GM12878 (cell line): ENCODE measurements around the gene WWOX. TPM values are rescaled to one million over a fixed set of nuclear protein-coding genes. Genes with fewer than 3 reads are reported as not detected.

ENCODE experiments used
- ATAC-seq: fragments of 200-7000 bp; cut with Tn5 transposase; 3 replicates; pipeline ENCODE4 v1.9.1; 2020; ENCODE audit warnings: mild to moderate bottlenecking, moderate library complexity
- BruUV-seq: library from RNA; stranded (reverse); fragments of 400-500 nt; replicated peaks from 2 replicates; lab custom pipeline; 2021; lab: Mats Ljungman, UMichigan
- CTCF ChIA-PET: fragments of 300-600 bp; sonication (Branson Sonifier 250); formaldehyde crosslinking; extraction: SDS; loops from one replicate; lab custom pipeline; 2021; ENCODE audit warnings: inconsistent platforms; lab: Yijun Ruan, JAX
- POLR2A ChIA-PET: fragments of 350-600 bp; formaldehyde crosslinking; extraction: SDS; loops from one replicate; lab custom pipeline; 2021; ENCODE audit warnings: inconsistent platforms; lab: Charles Lee
- RAD21 ChIA-PET: fragments of 300-600 bp; sonication (Branson Sonifier 250); formaldehyde crosslinking; loops from one replicate; lab custom pipeline; 2023; ENCODE audit warnings: antibody characterized with exemption; ENCODE audit not compliant: unreplicated experiment; lab: Charles Lee
- SMC1A ChIA-PET: fragments of 300-600 bp; sonication (Branson Sonifier 250); formaldehyde crosslinking; loops from one replicate; lab custom pipeline; 2023; ENCODE audit not compliant: unreplicated experiment, uncharacterized antibody; lab: Charles Lee
- DNase-seq: peaks from one replicate; pipeline ENCODE4 v3.0.0-alpha.2; 2011; ENCODE audit warnings: low read depth, low spot score
- FAIRE-seq: peaks from 3 replicates; lab custom pipeline; 2011; peaks lifted over from hg19 to GRCh38; lab: Jason Lieb, UNC
- H2AFZ ChIP-seq: 2 replicates; pipeline ENCODE4 v1.6.0; 2011; ENCODE audit warnings: low read depth, low read length, control low read depth; ENCODE audit not compliant: control insufficient read depth
- H3K27ac ChIP-seq: 2 replicates; pipeline ENCODE4 v1.5.1; 2011; ENCODE audit warnings: control low read depth; ENCODE audit not compliant: control insufficient read depth, insufficient read depth
- H3K27me3 ChIP-seq, 2 experiments: replicated peaks in 1 of 2; 2 replicates each; pipeline versions ENCODE4 v1.6.0 to v1.6.1; 2011; ENCODE audit warnings: low read length in 1 of 2; ENCODE audit not compliant: control insufficient read depth in 2 of 2, insufficient read depth in 2 of 2
- H3K36me3 ChIP-seq, 2 experiments: 2 replicates each; pipeline ENCODE4 v1.5.1; 2011; ENCODE audit warnings: low read length in 1 of 2; ENCODE audit not compliant: control insufficient read depth in 2 of 2, insufficient read depth in 2 of 2
- H3K4me1 ChIP-seq: 2 replicates; pipeline ENCODE4 v1.6.1; 2011; ENCODE audit warnings: mild to moderate bottlenecking, low read length, moderate library complexity, mixed read lengths; ENCODE audit not compliant: control insufficient read depth, insufficient read depth
- H3K4me2 ChIP-seq: 2 replicates; pipeline ENCODE4 v1.6.0; 2011; ENCODE audit warnings: control low read depth; ENCODE audit not compliant: control insufficient read depth, insufficient read depth
- H3K4me3 ChIP-seq: fragments of 200-600 bp; sonication (generic); 2 replicates; pipeline ENCODE4 v1.5.1; 2016
- H3K79me2 ChIP-seq: 2 replicates; pipeline ENCODE4 v1.6.0; 2011; ENCODE audit warnings: low read length; ENCODE audit not compliant: control insufficient read depth, insufficient read depth
- H3K9ac ChIP-seq: 2 replicates; pipeline ENCODE4 v1.8.0; 2011; ENCODE audit warnings: low read length, control low read depth, mixed read lengths; ENCODE audit not compliant: control insufficient read depth, insufficient read depth
- H3K9me3 ChIP-seq: replicated peaks from 3 replicates; pipeline ENCODE4 v1.5.1; 2011; ENCODE audit warnings: mild to moderate bottlenecking, low read length; ENCODE audit not compliant: control insufficient read depth, insufficient read depth
- H4K20me1 ChIP-seq: 2 replicates; pipeline ENCODE4 v1.6.0; 2011; ENCODE audit not compliant: control insufficient read depth, insufficient read depth
- ATF2 ChIP-seq: IDR thresholded peaks from 2 replicates; pipeline ENCODE4 v1.6.1; 2012; ENCODE audit warnings: low read length, inconsistent platforms
- HDGF ChIP-seq: fragments of 450-650 bp; IDR thresholded peaks from 2 replicates; pipeline ENCODE4 v1.6.1; 2016; ENCODE audit warnings: antibody characterized with exemption
- MLLT1 ChIP-seq: fragments of 450-650 bp; IDR thresholded peaks from 2 replicates; pipeline ENCODE4 v1.6.1; 2016; ENCODE audit warnings: mild to moderate bottlenecking
- MXI1 ChIP-seq: fragments of 150-350 bp; IDR thresholded peaks from 2 replicates; pipeline ENCODE4 v1.6.1; 2011; ENCODE audit warnings: low read depth, mild to moderate bottlenecking, inconsistent platforms, low read length, improper control_type of control experiment
- SMAD5 ChIP-seq: IDR thresholded peaks from 2 replicates; pipeline ENCODE4 v1.6.1; 2016; ENCODE audit warnings: antibody characterized with exemption, low read depth
- WGBS: methylation state at CpG from one replicate; pipeline ENCODE4 v1.1.6; 2016; ENCODE audit warnings: low lambda C conversion rate; ENCODE audit not compliant: insufficient replicate concordance, insufficient coverage; ENCODE audit errors: missing lambda C conversion rate; 5-methylcytosine and 5-hydroxymethylcytosine counted together
- in situ Hi-C: fragments of 300-500 bp; cut with MboI; formaldehyde crosslinking; loops from 9 replicates; pipeline ENCODE4 v1.14.3; 2018; ENCODE audit warnings: mixed read lengths
- intact Hi-C: fragments of 100-400 bp; cut with micrococcal nuclease; formaldehyde crosslinking; loops from one replicate; pipeline ENCODE4 v1.14.2; 2022; ENCODE audit not compliant: unreplicated experiment
- polyA plus RNA-seq, 11 experiments: library from polyadenylated mRNA; depleted of rRNA in 4 of 11; unstranded in 6 of 11; stranded (reverse) in 5 of 11; fragments of >200 nt; fragmentation: Nextera tagmentation in 4 of 11; fragmentation: Illumina TruSeq in 1 of 11; extraction: Ambion mirVana in 4 of 11; extraction: Trizol in 1 of 11; gene quantifications; 1 replicate in 1 of 11; 2 replicates in 10 of 11; pipeline versions ENCODE4 v1.2.1 to v1.2.3, GENCODE V29; 2011 to 2016; ENCODE audit warnings: inconsistent platforms in 2 of 11, missing spikeins in 2 of 11, low read depth in 1 of 11
- total RNA-seq, 4 experiments: library from RNA; depleted of rRNA in 3 of 4; stranded (reverse); fragments of >200 nt in 3 of 4; fragmentation: Illumina TruSeq in 1 of 4; extraction: Trizol in 1 of 4; gene quantifications; 2 replicates each; pipeline versions ENCODE4 v1.2.1 to v1.2.3, GENCODE V29; 2013 to 2021

WWOX gene
- total and polyA plus RNA-seq, 10 of the 15 experiments (the other 5 are each of a cell fraction or from before 2014, with no cell fraction given), result 2.8 to 24.4 (median 17.8) TPM

- CTCF ChIA-PET, result no interaction called here
- intact Hi-C loops, result no loop called here
Measured at GRCh38 chr16:78596348-78596995, 497.0 kb downstream of the WWOX start.

More at GRCh38 chr16:78596348-78596995, 497.0 kb downstream of the WWOX start:
- Histone ChIP-seq H3K79me2 (no peaks in the 10 kb centered on the region), H3K9me3 (no peaks in the 10 kb centered on the region), H4K20me1 (no peaks in the 10 kb centered on the region), H3K4me1 (no peaks in the 10 kb centered on the region), H3K4me2 (no peak overlapping the region), H3K9ac (no peak overlapping the region), H3K36me3 (no peaks in the 10 kb centered on the region), H3K27ac (no peak overlapping the region), H3K27me3 (no peaks in the 10 kb centered on the region), H3K4me3 (no peak overlapping the region), H2AFZ (no peak overlapping the region)
- ATAC-seq (no peak), DNase-seq (no peak), FAIRE-seq (no peak)
- no peak for TF ChIP-seq MXI1
- TF ChIP-seq SMAD5, result no peak
- TF ChIP-seq MLLT1, result no peak
- no peak for TF ChIP-seq HDGF
- TF ChIP-seq ATF2, result no peak
- no TSS peak for BruUV-seq
- ChIA-PET POLR2A (no interaction called here), RAD21 (no interaction called here), SMC1A (no interaction called here)
- 37% methylated on average over 10 of the region's 10 CpGs for WGBS
- in situ Hi-C loops, result no loop called here
